AG08395 (cell line): ENCODE measurements around the gene LAMTOR4.
A peak's percentile ranks its signal among the peaks of the same experiment; 100 is the strongest.

Experiments
- DNase-seq: peaks from one replicate; pipeline ENCODE4 v3.0.0; 2012; ENCODE audit warnings: mixed read lengths, low spot score

Gene LAMTOR4

GRCh38 chr7:100153708-100154535, 5.2 kb downstream of the LAMTOR4 start:
- no peak for DNase-seq

- no peak for DNase-seq
Measured at GRCh38 chr7:100154651-100155491, 6.2 kb downstream of the LAMTOR4 start.

DNA sequence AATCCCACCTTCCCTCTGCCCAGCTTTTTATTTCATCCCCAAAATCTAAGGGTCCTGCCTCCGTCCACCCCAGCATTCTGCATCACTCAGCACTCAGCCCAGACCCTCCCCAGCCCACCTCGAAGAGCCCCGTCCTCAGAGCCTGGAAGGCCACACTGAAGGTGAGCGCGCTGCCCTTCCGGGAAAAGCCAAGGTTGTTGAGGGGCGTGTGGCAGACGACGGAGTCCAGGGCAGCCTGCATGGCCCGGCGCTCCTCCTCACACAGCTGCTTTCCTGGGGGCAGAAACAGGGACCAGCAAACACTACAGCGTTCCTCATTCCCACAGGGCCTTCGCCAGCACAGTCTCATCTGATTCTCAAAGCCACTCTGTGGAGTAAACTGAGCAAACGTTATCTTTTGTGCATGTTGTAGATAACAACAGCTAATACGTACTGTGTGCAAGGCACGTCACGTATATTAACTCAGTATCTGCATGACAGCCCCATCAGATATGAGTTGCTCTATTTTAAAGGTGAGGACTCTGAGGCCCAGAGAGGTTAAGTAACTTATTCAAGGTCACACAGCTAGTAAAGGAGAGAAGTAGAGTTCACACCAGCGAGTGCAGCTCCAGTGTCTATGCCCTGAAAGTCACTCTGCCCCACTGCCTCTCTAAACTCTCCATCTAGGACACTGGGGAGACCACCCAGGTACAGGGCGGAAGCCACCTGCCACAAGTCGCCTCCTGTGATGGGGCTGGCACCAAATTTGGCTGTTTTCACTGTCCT, 7.0 kb downstream of the LAMTOR4 start:
- no peak for DNase-seq

DNA sequence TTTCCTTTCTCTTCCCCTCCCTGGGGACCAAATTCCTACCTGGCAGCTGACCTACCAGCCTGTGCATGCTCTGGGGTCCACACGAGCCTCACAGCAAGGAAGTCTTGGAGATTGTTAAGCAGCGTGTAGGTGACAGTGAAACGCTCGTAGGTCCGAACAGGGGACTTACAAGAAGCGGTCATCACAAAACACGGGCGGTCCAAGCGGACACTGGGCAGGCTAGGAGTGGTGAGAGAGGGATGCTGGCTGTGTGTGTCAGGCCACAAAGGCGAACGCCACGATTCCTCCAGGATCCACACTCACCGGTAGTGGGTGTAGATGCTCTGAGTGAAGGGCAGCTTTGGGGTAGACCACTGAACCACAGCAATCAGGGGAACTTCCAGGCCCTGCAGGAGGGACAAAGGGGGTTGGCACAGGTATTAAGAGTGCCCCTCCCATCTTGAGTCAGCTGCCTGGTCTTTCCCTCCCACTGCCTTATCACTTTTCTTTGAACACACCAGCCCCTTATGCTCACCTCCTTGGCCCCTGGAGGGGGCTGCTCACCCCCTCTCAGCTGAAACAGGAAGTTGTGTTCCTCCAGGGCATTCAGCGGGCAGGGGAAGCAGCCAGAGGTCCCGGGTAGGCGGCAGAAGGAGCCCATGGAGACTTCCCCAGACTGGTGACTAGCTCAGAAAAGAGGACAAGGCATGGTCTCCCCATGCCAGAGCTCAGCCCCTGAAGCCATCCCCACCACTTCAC, 7.8 kb downstream of the LAMTOR4 start:
- DNase-seq: no peak

- DNase-seq: no peak
Measured at GRCh38 chr7:100157069-100157333, 8.3 kb downstream of the LAMTOR4 start.

DNA sequence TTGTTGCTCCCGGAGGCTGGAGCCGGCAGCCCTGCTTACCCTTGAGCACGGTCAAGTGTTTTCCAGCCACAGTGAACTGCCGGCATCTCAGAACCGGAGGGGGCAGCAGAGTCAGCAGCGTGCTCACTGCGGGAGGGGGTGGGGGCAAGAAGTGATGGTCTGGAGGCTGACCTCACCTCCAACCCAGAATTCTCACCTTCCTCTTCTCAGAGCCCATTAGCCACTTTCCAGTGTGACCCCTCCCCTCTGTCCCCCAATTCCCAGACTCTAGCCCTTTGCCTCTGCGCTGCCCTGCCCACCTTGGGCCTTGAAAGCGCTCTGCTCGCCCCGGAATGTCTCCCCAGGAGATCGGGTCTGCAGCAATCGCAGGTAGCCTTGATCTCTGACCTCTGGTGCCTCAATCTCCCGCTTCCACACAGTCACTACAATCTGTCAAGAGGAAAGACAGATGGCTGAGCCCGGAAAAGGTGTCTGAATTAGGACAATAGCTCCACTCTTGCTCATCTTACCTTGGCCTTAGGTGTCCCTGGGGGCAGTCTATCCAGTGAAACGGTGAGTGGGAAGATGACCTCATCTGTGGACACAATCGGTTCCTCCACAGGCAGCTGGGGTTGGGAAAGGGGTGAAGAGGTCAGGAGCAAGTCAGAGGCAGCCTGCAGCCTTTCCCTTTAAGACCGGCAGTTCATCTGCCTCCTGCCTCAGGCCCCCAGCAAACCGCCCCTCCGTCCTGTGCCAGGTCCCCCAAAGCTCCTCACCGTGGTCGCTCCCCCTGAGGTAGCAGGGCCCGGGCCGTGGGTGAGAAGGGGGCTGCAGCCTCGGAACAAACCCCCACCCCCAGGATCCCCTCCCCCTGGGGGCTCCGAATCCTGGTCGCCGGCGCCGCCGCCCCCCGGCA, 8.9 kb downstream of the LAMTOR4 start:
- DNase-seq: peak; percentile 52

DNA sequence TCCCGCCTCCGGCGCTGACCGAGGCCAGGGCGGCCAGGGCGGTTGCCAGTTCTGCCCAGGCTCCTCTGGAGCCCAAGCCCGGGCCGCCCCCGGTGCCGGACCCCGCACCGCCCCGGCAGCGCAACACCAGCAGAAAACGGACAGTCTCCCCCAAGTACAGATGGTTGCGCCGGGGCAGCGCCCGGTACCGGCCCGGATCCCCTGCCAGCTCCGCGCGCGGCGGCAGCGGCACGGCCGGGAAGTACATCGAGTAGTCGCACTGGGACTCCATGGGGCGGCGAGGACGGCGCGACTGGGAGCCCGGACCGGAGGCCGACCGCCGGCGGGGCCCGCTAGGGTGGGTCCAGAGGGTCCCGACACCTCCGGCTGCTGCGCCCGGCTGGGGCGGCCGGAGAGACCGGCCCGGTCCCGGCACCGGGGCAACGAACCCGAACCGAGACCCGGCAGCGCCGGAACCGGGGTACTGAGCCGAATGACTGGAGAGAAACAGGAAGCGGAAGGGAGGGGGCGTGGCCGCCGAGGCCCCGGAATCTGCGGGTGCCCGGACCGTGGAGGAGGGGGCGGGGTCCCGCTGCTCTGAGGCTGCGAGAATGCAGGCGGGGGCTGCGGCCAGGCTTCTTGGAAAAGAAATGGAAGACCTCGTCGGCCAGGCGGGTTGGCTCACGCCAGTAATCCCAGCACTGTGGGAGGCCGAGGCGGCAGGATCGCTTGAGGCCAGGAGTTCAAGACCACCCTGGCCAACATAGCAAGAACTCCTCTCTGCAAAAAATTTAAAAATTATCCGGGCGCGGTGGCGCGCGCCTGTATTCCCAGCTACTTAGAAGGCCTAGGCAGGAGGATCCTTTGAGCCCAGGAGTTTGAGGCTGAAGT, 9.7 kb downstream of the LAMTOR4 start, which contains the start of gene TRAPPC14:
TSS of gene TRAPPC14 (minus strand) at position 495 of the 870 bp plus-strand sequence. CDS start at position 271, 224 bp downstream.
- peak; percentile 97 for DNase-seq

- no peak for DNase-seq
Measured at GRCh38 chr7:100159099-100159623, 10.4 kb downstream of the LAMTOR4 start.

DNA sequence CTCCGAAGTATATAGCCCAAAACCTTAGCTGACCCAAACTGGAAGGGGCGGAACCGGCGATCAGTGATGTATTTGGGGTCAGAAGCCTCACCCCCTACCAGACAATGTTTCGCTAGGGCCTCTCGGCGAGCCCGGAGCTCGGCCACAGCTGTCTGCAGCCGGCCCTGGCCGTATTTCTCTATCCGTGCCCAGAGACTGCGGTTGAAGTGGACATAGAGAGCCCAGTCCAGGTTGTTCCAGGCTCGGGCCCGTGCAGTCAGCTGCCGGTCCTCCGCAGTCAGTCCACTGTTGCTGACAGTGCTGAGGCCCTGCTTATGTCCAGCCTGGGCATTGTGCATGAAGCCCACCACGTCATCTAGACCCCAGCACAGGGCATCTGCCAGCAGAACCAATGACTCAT, 11.3 kb downstream of the LAMTOR4 start:
- no peak for DNase-seq

DNA sequence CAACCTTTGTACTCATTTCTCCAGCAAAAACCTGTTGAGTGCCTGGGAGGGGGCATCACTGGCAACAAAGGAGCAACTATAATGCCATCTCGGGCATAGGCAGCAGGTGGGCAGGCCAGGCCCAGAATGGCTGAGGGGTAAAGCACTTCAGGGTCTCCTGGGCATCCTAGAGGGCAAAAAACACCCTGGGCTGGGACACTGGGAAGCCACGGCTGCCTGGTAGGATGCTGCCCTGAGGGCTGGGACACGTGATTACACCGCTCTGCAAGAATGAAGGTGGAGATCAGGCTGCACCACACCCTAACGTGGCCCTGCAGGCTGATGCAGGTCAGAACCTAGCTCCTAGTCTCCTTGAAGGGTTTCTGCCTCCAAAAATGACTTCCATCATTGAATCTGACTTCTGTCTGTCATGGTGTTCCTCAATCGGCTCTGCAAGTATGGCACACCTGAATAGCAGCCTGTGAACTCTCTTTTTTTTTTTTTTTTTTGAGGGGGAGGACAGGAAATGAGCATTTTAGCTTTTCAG, 14.4 kb downstream of the LAMTOR4 start:
- DNase-seq: no peak

DNA sequence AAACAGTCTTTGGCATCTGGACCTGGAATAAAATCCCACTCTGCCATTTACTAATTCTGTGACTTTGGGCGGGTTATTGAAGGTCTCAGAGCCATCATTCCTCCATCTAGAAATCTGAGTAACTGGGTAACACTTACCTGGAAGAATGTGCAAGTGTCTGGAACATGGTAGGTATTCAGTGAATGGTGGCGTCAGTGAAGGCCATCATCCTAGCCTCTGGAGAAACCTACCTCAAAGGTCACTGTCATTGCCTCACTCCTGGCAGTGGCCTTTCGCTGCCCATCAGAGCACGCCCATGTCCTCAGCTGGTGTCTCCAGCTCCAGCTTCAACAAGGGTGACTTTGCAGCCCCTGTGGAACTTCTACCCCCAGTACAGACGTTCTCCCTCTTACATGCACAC, 15.2 kb downstream of the LAMTOR4 start:
- no peak for DNase-seq

DNA sequence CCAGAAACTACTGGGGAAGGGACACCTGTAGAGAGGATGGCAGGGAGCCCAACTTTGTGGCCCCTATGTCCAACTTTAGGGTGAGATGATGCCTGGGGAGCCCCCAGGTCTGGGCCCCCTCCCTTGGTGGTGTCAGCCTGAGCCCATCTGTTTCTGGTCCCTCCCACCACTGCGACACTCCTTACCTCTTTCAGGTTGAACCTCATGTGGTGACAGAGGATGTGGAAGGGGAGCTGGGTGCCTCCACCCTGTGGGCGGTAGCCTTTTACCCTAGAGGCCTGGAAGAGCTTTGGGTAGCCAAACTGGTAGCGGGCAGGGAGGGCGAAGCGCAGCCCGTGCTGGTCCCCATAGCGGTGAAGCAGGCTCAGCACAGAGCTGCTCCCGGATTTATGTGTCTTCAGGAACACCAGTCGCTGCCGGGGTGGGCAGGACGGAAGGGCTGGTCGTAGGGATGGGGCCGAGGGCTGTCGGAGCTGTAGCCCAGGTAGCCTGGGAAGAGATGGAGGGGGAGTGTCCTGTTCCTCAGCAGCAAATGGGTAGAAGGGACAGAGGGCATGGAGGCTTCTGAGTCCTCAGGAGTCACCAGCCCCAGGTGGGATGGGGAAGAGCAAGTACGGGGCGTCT, 17.7 kb downstream of the LAMTOR4 start:
- no peak for DNase-seq

DNA sequence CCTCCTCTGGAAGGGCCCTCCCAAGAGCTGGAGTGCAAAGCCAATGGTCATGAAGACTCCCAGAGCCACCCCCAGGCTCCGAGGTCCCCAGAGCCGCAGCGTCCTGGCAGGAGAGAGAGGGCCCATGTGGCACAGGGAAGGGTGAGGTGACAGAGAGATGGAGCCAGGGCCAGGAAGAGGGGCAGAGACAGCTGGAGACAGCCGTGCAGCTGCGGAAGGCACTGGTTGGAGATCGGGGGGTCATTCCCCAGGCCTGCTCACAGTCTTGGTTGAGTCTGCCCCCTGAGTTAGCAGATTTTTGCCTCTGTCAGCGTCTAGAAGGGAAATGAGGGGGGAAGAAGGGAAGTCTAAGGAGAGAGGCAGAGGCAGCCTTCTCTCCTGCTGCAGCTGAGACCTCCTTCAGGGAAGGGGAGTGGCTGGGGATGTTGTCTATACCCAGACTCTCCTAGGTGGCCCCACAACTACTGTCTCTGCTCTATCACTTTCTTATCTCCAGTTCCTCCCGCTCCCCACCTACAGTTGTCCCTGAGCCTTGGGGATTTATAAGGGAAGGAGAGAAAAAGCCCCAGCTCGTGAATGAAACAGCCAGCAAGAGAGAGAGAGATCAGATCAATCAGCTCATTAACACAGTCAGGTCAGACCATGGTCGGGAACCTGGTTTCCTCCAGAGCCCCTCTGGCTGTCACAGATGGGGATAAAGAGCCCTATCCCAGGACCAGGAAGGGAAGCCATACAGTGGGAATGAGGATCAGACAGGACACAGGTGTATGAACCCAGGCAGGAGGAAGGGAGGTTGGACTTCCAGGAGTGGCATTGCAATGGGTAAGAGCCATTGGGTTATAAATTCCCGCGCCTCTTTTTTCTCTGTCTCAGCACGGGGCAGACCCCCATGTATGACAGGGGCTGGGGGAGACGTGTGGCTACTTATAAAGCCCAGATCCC, 18.5 kb downstream of the LAMTOR4 start:
- no peak for DNase-seq

DNA sequence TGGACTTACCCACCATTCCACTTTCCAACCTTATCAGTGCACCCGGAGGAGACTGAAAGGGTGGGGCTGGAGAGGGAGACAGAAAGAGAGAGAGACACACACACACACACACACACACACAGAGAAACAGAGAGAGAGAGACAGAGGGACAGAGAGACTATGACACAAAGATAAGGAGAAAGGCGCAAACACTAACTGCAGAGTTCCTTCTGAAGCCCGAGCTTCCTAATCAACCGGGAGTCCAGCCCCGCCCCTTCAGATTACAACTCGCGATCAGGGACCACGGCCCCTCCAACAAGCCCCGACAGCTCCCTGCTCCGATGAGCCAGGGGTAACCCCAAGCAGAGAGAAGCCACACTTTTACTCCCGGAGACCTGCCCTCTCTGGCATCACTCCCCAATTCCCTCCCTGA, 19.2 kb downstream of the LAMTOR4 start:
- DNase-seq: peak; percentile 20

GRCh38 chr7:100169147-100169850, 20.6 kb downstream of the LAMTOR4 start:
- no peak for DNase-seq

- no peak for DNase-seq
Measured at GRCh38 chr7:100170101-100170897, 21.6 kb downstream of the LAMTOR4 start.
